GM12873 (cell line): ENCODE results near the gene C1QTNF2.

ENCODE experiments used
- TF ChIP-seq, protein P1 (sequence below): IDR thresholded peaks from 2 replicates; pipeline ENCODE4 v1.5.1; 2012; ENCODE audit warnings: low read depth, mild to moderate bottlenecking, moderate library complexity, low read length, control low read depth; ENCODE audit not compliant: insufficient read depth; ENCODE audit errors: missing control alignments

The C1QTNF2 gene

DNA sequence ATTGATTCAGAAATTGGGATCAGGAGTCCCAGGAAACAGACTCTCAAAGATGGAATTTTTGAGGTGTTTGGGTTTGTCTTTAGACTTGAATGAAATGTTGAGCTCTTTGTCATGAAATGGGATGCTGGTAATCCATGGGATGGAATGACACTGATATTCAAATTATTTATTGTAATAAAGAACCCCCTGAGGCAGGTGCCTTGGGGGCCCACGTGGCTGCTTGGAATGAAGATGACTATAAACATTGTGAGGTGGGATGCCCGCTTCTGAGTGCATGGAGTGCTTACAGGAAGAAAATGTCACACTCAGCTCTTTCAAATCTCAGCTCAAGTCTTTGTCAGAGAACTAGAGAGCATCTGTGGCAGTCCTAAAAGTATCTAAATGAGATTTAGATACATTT lies 9.6 kb upstream of the C1QTNF2 start:
- TF ChIP-seq, protein P1, sequence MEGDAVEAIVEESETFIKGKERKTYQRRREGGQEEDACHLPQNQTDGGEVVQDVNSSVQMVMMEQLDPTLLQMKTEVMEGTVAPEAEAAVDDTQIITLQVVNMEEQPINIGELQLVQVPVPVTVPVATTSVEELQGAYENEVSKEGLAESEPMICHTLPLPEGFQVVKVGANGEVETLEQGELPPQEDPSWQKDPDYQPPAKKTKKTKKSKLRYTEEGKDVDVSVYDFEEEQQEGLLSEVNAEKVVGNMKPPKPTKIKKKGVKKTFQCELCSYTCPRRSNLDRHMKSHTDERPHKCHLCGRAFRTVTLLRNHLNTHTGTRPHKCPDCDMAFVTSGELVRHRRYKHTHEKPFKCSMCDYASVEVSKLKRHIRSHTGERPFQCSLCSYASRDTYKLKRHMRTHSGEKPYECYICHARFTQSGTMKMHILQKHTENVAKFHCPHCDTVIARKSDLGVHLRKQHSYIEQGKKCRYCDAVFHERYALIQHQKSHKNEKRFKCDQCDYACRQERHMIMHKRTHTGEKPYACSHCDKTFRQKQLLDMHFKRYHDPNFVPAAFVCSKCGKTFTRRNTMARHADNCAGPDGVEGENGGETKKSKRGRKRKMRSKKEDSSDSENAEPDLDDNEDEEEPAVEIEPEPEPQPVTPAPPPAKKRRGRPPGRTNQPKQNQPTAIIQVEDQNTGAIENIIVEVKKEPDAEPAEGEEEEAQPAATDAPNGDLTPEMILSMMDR = no peak

DNA sequence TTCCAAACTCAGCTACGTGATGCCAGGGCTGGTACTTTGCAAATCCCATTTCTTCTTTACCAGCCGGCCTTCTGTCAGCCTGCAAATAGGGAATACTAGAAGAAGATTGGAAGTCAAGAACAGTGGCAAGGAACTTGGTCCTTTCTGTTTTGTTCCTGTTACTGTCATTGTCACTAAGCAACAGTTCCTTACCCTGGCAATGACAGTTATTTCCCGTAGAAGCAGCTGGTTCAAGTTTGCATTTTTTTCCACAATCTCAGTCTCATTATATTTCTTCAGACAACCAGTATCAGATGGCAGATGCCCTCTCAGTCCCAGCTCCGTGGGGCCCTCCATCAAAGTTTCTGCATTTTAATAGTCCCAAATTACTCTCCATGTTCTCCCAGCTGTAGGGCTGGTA lies 9.1 kb upstream of the C1QTNF2 start:
- TF ChIP-seq, protein P1 = no peak

DNA sequence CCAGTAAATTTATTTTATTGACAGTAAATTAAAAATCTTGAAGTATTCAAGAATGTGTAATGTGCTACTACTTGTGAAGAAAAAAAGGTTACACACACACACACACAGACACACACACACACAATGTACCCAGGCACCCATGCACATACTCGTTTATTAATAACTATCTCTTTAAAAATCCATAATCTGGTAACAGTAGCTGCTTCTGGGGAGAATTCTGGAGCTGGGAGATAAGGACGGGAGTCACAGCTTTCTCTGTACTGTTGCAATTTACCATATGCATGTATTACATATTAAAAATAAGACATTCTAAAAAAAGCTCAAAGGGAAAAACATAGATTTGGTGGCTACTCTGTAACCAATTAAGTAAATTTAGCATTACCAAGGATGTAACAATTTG lies 7.9 kb upstream of the C1QTNF2 start:
- TF ChIP-seq, protein P1 = no peak

DNA sequence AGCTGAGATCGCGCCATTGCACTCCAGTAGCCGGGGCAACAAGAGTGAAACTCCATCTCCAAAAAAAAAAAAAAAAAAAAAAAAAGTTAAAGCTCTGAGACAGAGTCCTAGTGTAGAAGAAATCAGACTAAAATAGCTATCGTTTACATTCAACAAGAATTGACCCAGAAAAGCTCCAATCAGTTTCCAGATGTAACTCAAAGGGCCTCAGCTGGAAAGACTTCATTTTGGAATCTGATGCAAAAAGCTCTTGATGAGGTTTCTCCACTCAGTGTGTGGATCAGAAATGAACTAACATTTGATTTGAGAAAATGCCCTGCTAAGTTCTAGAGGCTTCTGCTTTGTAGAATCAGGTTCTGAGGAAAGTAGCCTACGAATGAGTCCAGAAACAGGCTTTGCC lies 7.2 kb upstream of the C1QTNF2 start:
- TF ChIP-seq, protein P1 = no peak

DNA sequence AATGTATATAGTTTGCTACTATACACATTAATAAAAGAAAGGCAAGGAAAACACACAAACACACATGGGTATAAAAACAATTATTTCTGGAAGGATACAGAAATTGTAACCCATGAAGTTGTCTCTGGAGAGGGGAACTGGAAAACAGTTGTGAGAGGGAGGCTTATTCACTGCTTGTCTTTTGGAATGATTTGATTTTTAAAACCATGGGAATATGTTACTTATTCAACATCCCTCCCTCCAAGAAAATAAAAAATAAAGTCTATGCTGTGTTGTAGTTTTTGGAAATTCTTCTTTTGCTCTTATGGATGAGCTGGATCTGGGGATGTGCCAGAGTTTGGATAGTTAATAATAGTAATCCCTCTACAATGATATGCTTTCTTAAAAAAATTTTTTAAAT lies 6.0 kb upstream of the C1QTNF2 start:
- TF ChIP-seq, protein P1 = no peak

DNA sequence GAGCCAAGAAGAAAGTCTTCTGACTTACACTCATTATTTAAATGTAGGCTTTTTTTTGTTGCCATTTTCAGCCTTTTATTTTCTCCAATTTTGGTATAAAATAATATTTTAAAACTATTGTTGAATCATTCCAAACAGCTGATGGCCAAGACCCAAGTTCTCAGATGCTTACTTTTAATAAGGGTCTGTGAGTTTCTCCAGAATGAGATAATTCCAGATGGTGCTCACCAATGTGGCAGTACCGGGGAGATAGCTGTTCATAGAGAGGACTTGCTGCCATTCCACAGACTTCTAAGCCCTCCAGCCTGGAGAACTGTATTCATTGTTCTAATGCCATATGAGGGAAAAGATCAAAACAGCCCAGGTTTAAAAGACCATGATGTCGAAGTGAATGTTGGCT lies 5.3 kb upstream of the C1QTNF2 start:
- TF ChIP-seq, protein P1 = no peak

DNA sequence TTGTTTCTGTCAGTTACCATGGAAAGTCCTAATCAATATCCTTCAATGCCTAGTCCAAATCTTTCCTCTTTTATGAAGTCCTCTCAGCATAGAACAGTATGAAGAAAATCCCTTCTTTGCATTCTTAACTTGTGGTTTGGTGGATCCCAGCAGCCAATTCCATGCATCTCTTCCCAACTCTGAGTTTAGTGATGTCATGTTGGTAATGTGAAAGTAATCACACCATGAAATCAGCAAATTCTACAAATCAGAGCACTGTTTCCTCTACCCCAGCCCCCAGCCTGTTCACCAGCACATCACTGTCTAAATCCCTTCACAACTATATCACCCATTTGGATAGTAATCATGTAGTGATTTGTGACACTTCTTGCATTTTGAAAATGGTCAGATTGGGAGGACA lies 4.7 kb upstream of the C1QTNF2 start:
- TF ChIP-seq, protein P1 = no peak

DNA sequence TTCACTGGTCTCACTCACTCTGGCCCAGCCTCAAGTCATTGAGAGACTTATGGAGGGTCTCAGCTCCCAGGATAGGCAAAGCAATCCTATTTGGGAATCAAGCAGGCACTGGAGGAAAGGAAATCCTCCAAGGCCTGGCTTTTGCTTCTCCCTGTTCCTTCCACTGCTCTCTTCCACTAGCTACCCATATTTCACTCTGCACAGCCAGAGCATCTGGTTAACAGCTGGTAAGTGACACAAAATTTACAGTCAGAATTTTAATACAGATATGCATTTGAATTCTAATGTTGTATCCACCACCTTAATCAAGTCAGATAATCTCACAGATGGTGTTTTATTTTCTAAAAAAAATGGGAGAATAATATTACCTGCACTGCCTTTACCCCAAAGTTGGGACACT lies 868 bp upstream of the C1QTNF2 start:
- TF ChIP-seq, protein P1 = no peak
